Mesenchymal stem cell (in vitro differentiated cells and primary cell): ENCODE data around the gene SMG5.

Experiments
- DNase-seq: peaks from one replicate; pipeline ENCODE4 v3.0.0-alpha.2; 2013
- H2AFZ ChIP-seq: one replicate; pipeline ENCODE4 v1.6.1; 2013; ENCODE audit warnings: low read depth, mild to moderate bottlenecking, control low read depth, inconsistent platforms, low read length, moderate library complexity
- H2AK5ac ChIP-seq: 2 replicates; pipeline ENCODE4 v1.6.1; 2013; ENCODE audit warnings: low read length, moderate library complexity, mild to moderate bottlenecking, inconsistent platforms; ENCODE audit not compliant: severe bottlenecking
- H2BK120ac ChIP-seq: one replicate; pipeline ENCODE4 v1.6.1; 2013; ENCODE audit warnings: low read depth, mild to moderate bottlenecking, inconsistent platforms, low read length, moderate library complexity
- H2BK12ac ChIP-seq, 2 experiments: one replicate each; pipeline ENCODE4 v1.6.1; 2013; ENCODE audit warnings: inconsistent platforms in 2 of 2, low read length in 2 of 2, mild to moderate bottlenecking in 2 of 2, moderate library complexity in 2 of 2, control low read depth in 1 of 2
- H2BK15ac ChIP-seq: one replicate; pipeline ENCODE4 v1.6.1; 2013; ENCODE audit warnings: mild to moderate bottlenecking, low read depth, inconsistent platforms; ENCODE audit not compliant: poor library complexity, severe bottlenecking
- H2BK5ac ChIP-seq: 2 replicates; pipeline ENCODE4 v1.6.1; 2013; ENCODE audit warnings: low read depth, mild to moderate bottlenecking, low read length, control low read depth, inconsistent platforms; ENCODE audit not compliant: poor library complexity, severe bottlenecking
- H3K14ac ChIP-seq, 2 experiments: one replicate each; pipeline ENCODE4 v1.6.1; 2013; ENCODE audit warnings: inconsistent platforms in 2 of 2, low read length in 2 of 2, control low read depth in 1 of 2, mild to moderate bottlenecking in 1 of 2, moderate library complexity in 1 of 2
- H3K18ac ChIP-seq, 2 experiments: one replicate each; pipeline ENCODE4 v1.6.1; 2013; ENCODE audit warnings: inconsistent platforms in 2 of 2, low read length in 2 of 2, control low read depth in 1 of 2, low read depth in 1 of 2, mild to moderate bottlenecking in 1 of 2
- H3K23ac ChIP-seq, 2 experiments: one replicate each; pipeline ENCODE4 v1.6.1; 2013; ENCODE audit warnings: inconsistent platforms in 2 of 2, low read length in 2 of 2, mild to moderate bottlenecking in 2 of 2, moderate library complexity in 2 of 2, control low read depth in 1 of 2
- H3K27ac ChIP-seq: 2 replicates; pipeline ENCODE4 v1.5.1; 2013; ENCODE audit warnings: mild to moderate bottlenecking, moderate library complexity, low read length, control low read depth, inconsistent platforms; ENCODE audit not compliant: poor library complexity, severe bottlenecking
- H3K27me3 ChIP-seq, 2 experiments: 2 replicates each; pipeline versions ENCODE4 v1.6.1 to v1.7.0; 2013; ENCODE audit warnings: low read length in 2 of 2, mild to moderate bottlenecking in 2 of 2, moderate library complexity in 2 of 2, control low read depth in 1 of 2, inconsistent platforms in 1 of 2; ENCODE audit not compliant: control insufficient read depth in 1 of 2, insufficient read depth in 1 of 2
- H3K36me3 ChIP-seq, 2 experiments: 2 replicates each; pipeline versions ENCODE4 v1.6.1 to v1.7.0; 2013; ENCODE audit warnings: low read length in 2 of 2, control low read depth in 1 of 2, inconsistent platforms in 1 of 2, low read depth in 1 of 2, mild to moderate bottlenecking in 1 of 2; ENCODE audit not compliant: insufficient read depth in 2 of 2, control insufficient read depth in 1 of 2
- H3K4ac ChIP-seq, 2 experiments: one replicate each; pipeline ENCODE4 v1.6.1; 2013; ENCODE audit warnings: inconsistent platforms in 2 of 2, low read length in 2 of 2, mild to moderate bottlenecking in 2 of 2, moderate library complexity in 2 of 2, control low read depth in 1 of 2, low read depth in 1 of 2
- H3K4me1 ChIP-seq: 2 replicates; pipeline ENCODE4 v1.6.1; 2013; ENCODE audit warnings: low read depth, low read length, control low read depth; ENCODE audit not compliant: control insufficient read depth, insufficient read depth
- H3K4me2 ChIP-seq: 2 replicates; pipeline ENCODE4 v1.6.1; 2013; ENCODE audit warnings: low read length, mild to moderate bottlenecking, inconsistent platforms; ENCODE audit not compliant: poor library complexity, severe bottlenecking
- H3K4me3 ChIP-seq, 2 experiments: 2 replicates each; pipeline versions ENCODE4 v1.5.1 to v1.7.0; 2013; ENCODE audit warnings: low read length in 2 of 2, mild to moderate bottlenecking in 2 of 2, control low read depth in 1 of 2, low read depth in 1 of 2; ENCODE audit not compliant: insufficient read depth in 1 of 2
- H3K79me1 ChIP-seq: replicated peaks from 2 replicates; pipeline ENCODE4 v1.6.1; 2013; ENCODE audit warnings: mild to moderate bottlenecking, control low read depth, low read length, inconsistent platforms; ENCODE audit not compliant: poor library complexity, severe bottlenecking
- H3K9ac ChIP-seq: 2 replicates; pipeline ENCODE4 v1.7.0; 2013; ENCODE audit warnings: mild to moderate bottlenecking, low read length, moderate library complexity
- H3K9me3 ChIP-seq: 2 replicates; pipeline ENCODE4 v1.7.0; 2013; ENCODE audit warnings: mild to moderate bottlenecking, low read length; ENCODE audit not compliant: control insufficient read depth
- H4K8ac ChIP-seq: one replicate; pipeline ENCODE4 v1.6.1; 2013; ENCODE audit warnings: inconsistent platforms, mild to moderate bottlenecking, low read length, moderate library complexity
- H4K91ac ChIP-seq: one replicate; pipeline ENCODE4 v1.6.1; 2013; ENCODE audit warnings: mild to moderate bottlenecking, low read length, inconsistent platforms
- WGBS: methylation state at CpG from one replicate; pipeline ENCODE4 v1.1.7; 2013; ENCODE audit warnings: mixed read lengths; 5-methylcytosine and 5-hydroxymethylcytosine counted together

The SMG5 gene

DNA sequence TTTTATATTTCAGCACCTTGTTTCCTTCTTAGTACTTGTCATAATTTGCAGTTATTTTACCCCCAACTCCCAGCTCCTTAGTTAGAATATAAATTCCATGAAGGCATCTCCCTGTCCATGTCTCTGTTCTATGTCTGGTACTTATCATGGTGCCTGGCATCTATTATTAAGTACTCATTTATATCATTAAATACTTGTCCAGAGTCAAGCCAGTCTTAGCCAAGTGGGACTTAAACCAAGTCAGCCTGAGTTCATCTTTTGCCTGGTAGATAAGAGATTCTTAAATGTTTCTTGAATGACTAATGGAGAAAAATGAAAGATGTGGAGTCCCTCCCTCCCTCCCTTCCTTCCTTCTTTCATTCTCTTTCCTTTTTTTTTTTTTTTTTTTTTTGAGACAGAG lies 79.3 kb downstream of the SMG5 start:
- H3K23ac ChIP-seq: no peak overlapping the region
- no peaks in the 10 kb centered on the region for H3K27me3 ChIP-seq
- peak; percentile 28 for DNase-seq
- no peak overlapping the region for H4K91ac ChIP-seq
- H2BK15ac ChIP-seq: no peak overlapping the region
- no peak overlapping the region for H4K8ac ChIP-seq
- H2AK5ac ChIP-seq: no peak overlapping the region
- no peak overlapping the region for H2AFZ ChIP-seq
- no peak overlapping the region for H3K4ac ChIP-seq
- H3K4me3 ChIP-seq: no peak overlapping the region
- no peak overlapping the region for H2BK5ac ChIP-seq
- H3K79me1 ChIP-seq: peaks cover 34% of the 10 kb centered on the region
- H3K18ac ChIP-seq: no peak overlapping the region
- peak overlapping the region; percentile 24 for H3K9ac ChIP-seq
- H3K27ac ChIP-seq: no peak overlapping the region
- peaks cover 6% of the 10 kb centered on the region for H3K4me1 ChIP-seq
- no peak overlapping the region for H2BK12ac ChIP-seq
- no peak overlapping the region for H3K4me2 ChIP-seq
- H3K14ac ChIP-seq: no peak overlapping the region
- H3K36me3 ChIP-seq: peaks cover 30 to 55% of the 10 kb centered on the region in 2 experiments
- no peaks in the 10 kb centered on the region for H3K9me3 ChIP-seq
- no peak overlapping the region for H2BK120ac ChIP-seq

DNA sequence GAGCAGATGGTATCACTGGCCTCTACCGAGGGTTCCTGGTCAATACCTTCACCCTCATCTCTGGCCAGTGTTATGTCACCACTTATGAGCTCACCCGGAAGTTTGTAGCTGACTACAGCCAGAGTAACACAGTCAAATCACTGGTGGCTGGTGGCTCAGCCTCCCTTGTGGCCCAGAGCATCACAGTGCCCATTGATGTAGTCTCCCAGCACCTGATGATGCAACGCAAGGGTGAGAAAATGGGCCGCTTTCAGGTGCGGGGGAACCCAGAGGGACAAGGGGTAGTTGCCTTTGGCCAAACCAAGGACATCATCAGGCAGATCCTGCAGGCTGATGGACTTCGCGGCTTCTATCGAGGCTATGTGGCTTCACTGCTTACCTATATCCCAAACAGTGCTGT lies 82.6 kb downstream of the SMG5 start:
- no peak overlapping the region for H3K9ac ChIP-seq
- no peak overlapping the region for H2BK12ac ChIP-seq
- H3K23ac ChIP-seq: no peak overlapping the region
- H2AK5ac ChIP-seq: no peak overlapping the region
- peaks cover 21 to 56% of the 10 kb centered on the region in 2 experiments for H3K36me3 ChIP-seq
- no peak for DNase-seq
- H3K27me3 ChIP-seq: no peaks in the 10 kb centered on the region
- H3K4me1 ChIP-seq: peaks cover 6% of the 10 kb centered on the region
- no peak overlapping the region for H3K4ac ChIP-seq
- H2AFZ ChIP-seq: no peak overlapping the region
- no peak overlapping the region for H3K14ac ChIP-seq
- H3K4me2 ChIP-seq: no peak overlapping the region
- H3K18ac ChIP-seq: no peak overlapping the region
- H3K4me3 ChIP-seq: no peak overlapping the region
- over 99% methylated on average over 7 of the region's 8 CpGs for WGBS
- H2BK120ac ChIP-seq: no peak overlapping the region
- no peak overlapping the region for H3K27ac ChIP-seq
- peaks cover 42% of the 10 kb centered on the region for H3K79me1 ChIP-seq
- no peak overlapping the region for H4K8ac ChIP-seq
- H4K91ac ChIP-seq: no peak overlapping the region
- H2BK15ac ChIP-seq: no peak overlapping the region
- H2BK5ac ChIP-seq: no peak overlapping the region
- H3K9me3 ChIP-seq: no peaks in the 10 kb centered on the region
